KMS-11 (cell line): Measurements from ENCODE around the gene APOO.

Experiments
- H2AFZ ChIP-seq: fragments of 200-600 bp; sonication (generic); 2 replicates; pipeline ENCODE4 v1.6.1; 2016; ENCODE audit warnings: antibody characterized with exemption, mixed run types, low read depth
- H3K27ac ChIP-seq: fragments of 200-600 bp; sonication (generic); 2 replicates; pipeline ENCODE4 v1.6.1; 2016; ENCODE audit warnings: mild to moderate bottlenecking, mixed run types
- H3K27me3 ChIP-seq: fragments of 200-600 bp; sonication (generic); 2 replicates; pipeline ENCODE4 v1.6.1; 2017; ENCODE audit warnings: mild to moderate bottlenecking, low read depth, mixed run types, moderate library complexity; ENCODE audit not compliant: insufficient read depth
- H3K36me3 ChIP-seq: fragments of 200-600 bp; sonication (generic); 2 replicates; pipeline ENCODE4 v1.6.1; 2017; ENCODE audit warnings: mild to moderate bottlenecking, mixed run types; ENCODE audit not compliant: insufficient read depth
- H3K4me1 ChIP-seq: fragments of 200-600 bp; sonication (generic); 2 replicates; pipeline ENCODE4 v1.6.1; 2016; ENCODE audit warnings: mild to moderate bottlenecking, low read depth, mixed run types; ENCODE audit not compliant: poor library complexity, severe bottlenecking
- H3K4me2 ChIP-seq: fragments of 200-600 bp; sonication (generic); 2 replicates; pipeline ENCODE4 v1.7.0; 2016; ENCODE audit warnings: mild to moderate bottlenecking, mixed run types
- H3K4me3 ChIP-seq: fragments of 200-600 bp; sonication (generic); IDR thresholded peaks from 2 replicates; pipeline ENCODE4 v1.6.1; 2017; ENCODE audit warnings: low read depth, low read length, mixed read lengths; ENCODE audit not compliant: insufficient read depth
- H3K79me2 ChIP-seq: fragments of 200-600 bp; sonication (generic); 2 replicates; pipeline ENCODE4 v1.6.1; 2016; ENCODE audit warnings: low read depth, mixed run types; ENCODE audit not compliant: insufficient read depth
- H3K9ac ChIP-seq: fragments of 200-600 bp; sonication (generic); 2 replicates; pipeline ENCODE4 v1.6.1; 2016; ENCODE audit warnings: mild to moderate bottlenecking, mixed run types
- H4K20me1 ChIP-seq: fragments of 200-600 bp; sonication (generic); 2 replicates; pipeline ENCODE4 v1.6.1; 2016; ENCODE audit warnings: mild to moderate bottlenecking, mixed run types; ENCODE audit not compliant: insufficient read depth
- TF ChIP-seq, protein P1 (sequence below): fragments of 200-600 bp; sonication (generic); conservative IDR thresholded peaks from 2 replicates; pipeline ENCODE4 v1.6.1; 2017; ENCODE audit warnings: low read depth, mild to moderate bottlenecking, antibody characterized with exemption, low read length, moderate library complexity, mixed read lengths

The APOO gene

GRCh38 chrX:23813808-23814207, 93.9 kb downstream of the APOO start:
- Histone ChIP-seq H3K9ac (no peak overlapping the region), H3K27me3 (no peaks in the 10 kb centered on the region), H3K4me3 (no peak overlapping the region), H2AFZ (no peak overlapping the region), H3K27ac (no peak overlapping the region), H3K36me3 (no peaks in the 10 kb centered on the region), H4K20me1 (no peaks in the 10 kb centered on the region), H3K79me2 (no peaks in the 10 kb centered on the region), H3K4me1 (no peaks in the 10 kb centered on the region), H3K4me2 (no peak overlapping the region)
- TF ChIP-seq, protein P1, sequence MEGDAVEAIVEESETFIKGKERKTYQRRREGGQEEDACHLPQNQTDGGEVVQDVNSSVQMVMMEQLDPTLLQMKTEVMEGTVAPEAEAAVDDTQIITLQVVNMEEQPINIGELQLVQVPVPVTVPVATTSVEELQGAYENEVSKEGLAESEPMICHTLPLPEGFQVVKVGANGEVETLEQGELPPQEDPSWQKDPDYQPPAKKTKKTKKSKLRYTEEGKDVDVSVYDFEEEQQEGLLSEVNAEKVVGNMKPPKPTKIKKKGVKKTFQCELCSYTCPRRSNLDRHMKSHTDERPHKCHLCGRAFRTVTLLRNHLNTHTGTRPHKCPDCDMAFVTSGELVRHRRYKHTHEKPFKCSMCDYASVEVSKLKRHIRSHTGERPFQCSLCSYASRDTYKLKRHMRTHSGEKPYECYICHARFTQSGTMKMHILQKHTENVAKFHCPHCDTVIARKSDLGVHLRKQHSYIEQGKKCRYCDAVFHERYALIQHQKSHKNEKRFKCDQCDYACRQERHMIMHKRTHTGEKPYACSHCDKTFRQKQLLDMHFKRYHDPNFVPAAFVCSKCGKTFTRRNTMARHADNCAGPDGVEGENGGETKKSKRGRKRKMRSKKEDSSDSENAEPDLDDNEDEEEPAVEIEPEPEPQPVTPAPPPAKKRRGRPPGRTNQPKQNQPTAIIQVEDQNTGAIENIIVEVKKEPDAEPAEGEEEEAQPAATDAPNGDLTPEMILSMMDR = no peak

GRCh38 chrX:23811656-23812055, 96.1 kb downstream of the APOO start:
- Histone ChIP-seq H3K4me2 (no peak overlapping the region), H4K20me1 (no peaks in the 10 kb centered on the region), H2AFZ (no peak overlapping the region), H3K27me3 (no peaks in the 10 kb centered on the region), H3K27ac (no peak overlapping the region), H3K4me1 (no peaks in the 10 kb centered on the region), H3K4me3 (no peak overlapping the region), H3K36me3 (no peaks in the 10 kb centered on the region), H3K9ac (no peak overlapping the region), H3K79me2 (no peaks in the 10 kb centered on the region)
- TF ChIP-seq, protein P1 = no peak

GRCh38 chrX:23811108-23811651, 96.6 kb downstream of the APOO start:
- H3K4me2 ChIP-seq = no peak overlapping the region
- TF ChIP-seq, protein P1 = no peak
- no peak overlapping the region for H3K4me3 ChIP-seq
- no peaks in the 10 kb centered on the region for H3K4me1 ChIP-seq
- H3K27me3 ChIP-seq = no peaks in the 10 kb centered on the region
- H4K20me1 ChIP-seq = no peaks in the 10 kb centered on the region
- H2AFZ ChIP-seq = no peak overlapping the region
- H3K79me2 ChIP-seq = no peaks in the 10 kb centered on the region
- H3K36me3 ChIP-seq = no peaks in the 10 kb centered on the region
- no peak overlapping the region for H3K27ac ChIP-seq
- H3K9ac ChIP-seq = no peak overlapping the region

DNA sequence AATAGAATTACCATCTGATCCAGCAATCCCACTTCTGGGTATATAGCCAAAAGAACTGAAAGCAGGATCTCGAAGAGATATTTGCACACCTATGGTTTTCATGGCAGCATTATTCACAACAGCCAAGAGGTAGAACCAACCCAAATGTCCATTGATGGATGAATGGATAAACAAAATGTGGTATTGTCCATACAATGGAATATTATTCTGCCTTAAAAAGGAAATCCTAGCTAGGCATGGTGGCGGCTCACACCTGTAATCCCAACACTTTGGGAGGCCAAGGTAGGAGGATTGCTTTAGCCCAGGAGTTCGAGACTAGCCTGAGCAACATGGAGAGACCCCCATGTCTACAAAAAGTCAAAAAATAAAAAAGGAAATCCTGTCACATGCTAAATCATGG, 97.5 kb downstream of the APOO start:
- Histone ChIP-seq H3K4me1 (no peaks in the 10 kb centered on the region), H3K79me2 (no peaks in the 10 kb centered on the region), H3K4me3 (no peak overlapping the region), H3K27ac (no peak overlapping the region), H3K4me2 (no peak overlapping the region), H4K20me1 (no peaks in the 10 kb centered on the region), H3K27me3 (no peaks in the 10 kb centered on the region), H2AFZ (no peak overlapping the region), H3K36me3 (no peaks in the 10 kb centered on the region), H3K9ac (no peak overlapping the region)
- TF ChIP-seq, protein P1 = no peak
